GM23248 (cell line): Measurements from ENCODE around the gene CTDP1. TPM values are rescaled to one million over a fixed set of nuclear protein-coding genes. Genes with fewer than 3 reads are reported as not detected.
A peak's percentile ranks its signal among the peaks of the same experiment; 100 is the strongest.

Experiments
- DNase-seq: peaks from one replicate; pipeline ENCODE4 v3.0.0-alpha.2; 2015
- H2AFZ ChIP-seq: fragments of 200-600 bp; sonication (generic); 2 replicates; pipeline ENCODE4 v1.6.1; 2016; ENCODE audit warnings: antibody characterized with exemption
- H3F3A ChIP-seq: fragments of 200-600 bp; sonication (generic); 2 replicates; pipeline ENCODE4 v1.6.1; 2016; ENCODE audit warnings: mild to moderate bottlenecking, antibody characterized with exemption, mixed run types; ENCODE audit not compliant: insufficient read depth
- H3K27ac ChIP-seq: fragments of 200-600 bp; sonication (generic); 2 replicates; pipeline ENCODE4 v1.5.1; 2016; ENCODE audit warnings: mild to moderate bottlenecking
- H3K27me3 ChIP-seq: fragments of 200-600 bp; sonication (generic); replicated peaks from 2 replicates; pipeline ENCODE4 v1.6.1; 2016; ENCODE audit warnings: mild to moderate bottlenecking; ENCODE audit not compliant: insufficient read depth
- H3K36me3 ChIP-seq: fragments of 200-600 bp; sonication (generic); 2 replicates; pipeline ENCODE4 v1.6.1; 2016; ENCODE audit warnings: low read depth, mild to moderate bottlenecking
- H3K4me1 ChIP-seq: fragments of 200-600 bp; sonication (generic); 2 replicates; pipeline ENCODE4 v1.6.1; 2016; ENCODE audit warnings: mild to moderate bottlenecking; ENCODE audit not compliant: insufficient read depth
- H3K4me2 ChIP-seq: fragments of 200-600 bp; sonication (generic); one replicate; pipeline ENCODE4 v1.6.1; 2016; ENCODE audit warnings: mild to moderate bottlenecking; ENCODE audit not compliant: unreplicated experiment
- H3K4me3 ChIP-seq: fragments of 200-600 bp; sonication (generic); 2 replicates; pipeline ENCODE4 v1.5.1; 2016; ENCODE audit warnings: mild to moderate bottlenecking
- H3K79me2 ChIP-seq: fragments of 200-600 bp; sonication (generic); 2 replicates; pipeline ENCODE4 v1.6.1; 2016; ENCODE audit warnings: mild to moderate bottlenecking; ENCODE audit not compliant: insufficient read depth
- H3K9ac ChIP-seq: fragments of 200-600 bp; sonication (generic); 2 replicates; pipeline ENCODE4 v1.6.1; 2016; ENCODE audit warnings: mild to moderate bottlenecking
- H3K9me2 ChIP-seq: fragments of 200-600 bp; sonication (generic); 2 replicates; pipeline ENCODE4 v1.6.1; 2016; ENCODE audit warnings: mixed run types, mild to moderate bottlenecking, moderate library complexity; ENCODE audit not compliant: insufficient read depth
- H3K9me3 ChIP-seq: fragments of 200-600 bp; sonication (generic); one replicate; pipeline ENCODE4 v1.6.1; 2017; ENCODE audit warnings: low read depth
- H4K20me1 ChIP-seq: fragments of 200-600 bp; sonication (generic); 2 replicates; pipeline ENCODE4 v1.6.0; 2016; ENCODE audit not compliant: insufficient read depth
- EZH2 ChIP-seq: fragments of 200-600 bp; sonication (generic); IDR thresholded peaks from 2 replicates; pipeline ENCODE4 v1.6.1; 2018; ENCODE audit warnings: antibody characterized with exemption, mild to moderate bottlenecking; ENCODE audit not compliant: insufficient read depth, poor library complexity, severe bottlenecking
- EZH2phosphoT487 ChIP-seq: fragments of 200-600 bp; sonication (generic); IDR thresholded peaks from 2 replicates; pipeline ENCODE4 v1.6.1; 2018; ENCODE audit warnings: antibody characterized with exemption, moderate library complexity, mild to moderate bottlenecking, low read depth; ENCODE audit not compliant: insufficient read depth
- WGBS, 2 experiments: methylation state at CpG; one replicate each; pipeline ENCODE4 v1.1.6; 2015 to 2017; ENCODE audit warnings: low lambda C conversion rate in 2 of 2, low coverage in 1 of 2; ENCODE audit errors: missing lambda C conversion rate in 2 of 2; 5-methylcytosine and 5-hydroxymethylcytosine counted together
- in situ Hi-C: fragments of 300-500 bp; cut with MboI; formaldehyde crosslinking; loops from 2 replicates; pipeline ENCODE4 v1.15.0; 2020
- polyA plus RNA-seq: library from polyadenylated mRNA; unstranded; fragments of >200 nt; fragmentation: Nextera tagmentation; extraction: Ambion mirVana; gene quantifications from 2 replicates; pipeline ENCODE4 v1.2.1, GENCODE V29; 2016
- total RNA-seq: library from RNA; depleted of rRNA; stranded (reverse); fragments of >200 nt; shearing (Covaris generic); gene quantifications from 2 replicates; pipeline ENCODE4 v1.2.3, GENCODE V29; 2014

CTDP1 gene
- total and polyA plus RNA-seq, 2 experiments from 2014 or later, result 6.7 to 26.0 TPM

DNA sequence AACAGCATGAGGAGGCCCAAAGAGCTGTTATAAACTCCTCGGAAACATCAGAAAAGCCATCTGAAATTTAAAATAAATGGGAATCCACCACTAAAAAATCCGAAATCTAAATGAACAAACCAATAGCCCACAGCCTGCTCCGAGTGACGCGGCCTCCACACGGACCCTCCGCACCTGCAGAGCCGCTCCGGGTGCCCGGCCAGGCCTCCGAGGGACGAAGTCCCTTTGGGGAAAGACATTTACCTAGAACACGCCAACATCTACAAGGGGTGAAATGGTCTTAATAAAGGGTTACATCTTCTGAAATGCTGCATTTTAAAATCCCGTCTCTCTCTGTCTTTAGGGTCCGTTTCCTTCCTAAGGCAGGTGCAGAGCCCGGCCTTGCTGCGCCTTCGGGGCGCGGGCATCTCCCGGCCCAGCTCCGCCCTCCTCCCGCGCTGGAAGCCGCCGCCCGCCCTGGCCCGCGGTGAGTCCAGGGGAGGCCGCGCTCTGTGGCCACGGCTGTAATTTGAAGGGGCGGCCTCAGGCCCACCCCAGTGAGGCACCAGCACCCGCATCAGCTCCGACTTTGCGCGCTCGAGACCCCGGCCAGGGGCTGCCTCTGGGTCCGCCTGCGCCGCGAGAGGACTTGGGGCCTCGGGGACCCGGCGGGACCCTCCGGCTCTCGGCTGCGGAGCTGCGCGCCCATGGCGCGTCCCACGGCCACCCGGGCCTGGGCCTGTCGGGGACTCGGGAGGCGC, 42.3 kb upstream of the CTDP1 start:
- no peak overlapping the region for H3K4me2 ChIP-seq
- in situ Hi-C loops, result no loop called here
- WGBS, 2 experiments, result 82 to 84% methylated on average over 41 to 47 of the region's 58 CpGs
- no peaks in the 10 kb centered on the region for H3K79me2 ChIP-seq
- DNase-seq, result no peak
- H3K9ac ChIP-seq, result no peak overlapping the region
- H3K4me3 ChIP-seq, result no peak overlapping the region
- H3K27ac ChIP-seq, result no peak overlapping the region
- TF ChIP-seq EZH2phosphoT487, result no peak
- H3K9me2 ChIP-seq, result no peaks in the 10 kb centered on the region
- no peak overlapping the region for H2AFZ ChIP-seq
- no peaks in the 10 kb centered on the region for H3K36me3 ChIP-seq
- no peaks in the 10 kb centered on the region for H3F3A ChIP-seq
- 0 out of 2 replicates have a peak, but pooled peaks cover 13% of the 10 kb centered on the region for H3K27me3 ChIP-seq
- no peaks in the 10 kb centered on the region for H3K4me1 ChIP-seq
- no peaks in the 10 kb centered on the region for H4K20me1 ChIP-seq
- no peaks in the 10 kb centered on the region for H3K9me3 ChIP-seq

DNA sequence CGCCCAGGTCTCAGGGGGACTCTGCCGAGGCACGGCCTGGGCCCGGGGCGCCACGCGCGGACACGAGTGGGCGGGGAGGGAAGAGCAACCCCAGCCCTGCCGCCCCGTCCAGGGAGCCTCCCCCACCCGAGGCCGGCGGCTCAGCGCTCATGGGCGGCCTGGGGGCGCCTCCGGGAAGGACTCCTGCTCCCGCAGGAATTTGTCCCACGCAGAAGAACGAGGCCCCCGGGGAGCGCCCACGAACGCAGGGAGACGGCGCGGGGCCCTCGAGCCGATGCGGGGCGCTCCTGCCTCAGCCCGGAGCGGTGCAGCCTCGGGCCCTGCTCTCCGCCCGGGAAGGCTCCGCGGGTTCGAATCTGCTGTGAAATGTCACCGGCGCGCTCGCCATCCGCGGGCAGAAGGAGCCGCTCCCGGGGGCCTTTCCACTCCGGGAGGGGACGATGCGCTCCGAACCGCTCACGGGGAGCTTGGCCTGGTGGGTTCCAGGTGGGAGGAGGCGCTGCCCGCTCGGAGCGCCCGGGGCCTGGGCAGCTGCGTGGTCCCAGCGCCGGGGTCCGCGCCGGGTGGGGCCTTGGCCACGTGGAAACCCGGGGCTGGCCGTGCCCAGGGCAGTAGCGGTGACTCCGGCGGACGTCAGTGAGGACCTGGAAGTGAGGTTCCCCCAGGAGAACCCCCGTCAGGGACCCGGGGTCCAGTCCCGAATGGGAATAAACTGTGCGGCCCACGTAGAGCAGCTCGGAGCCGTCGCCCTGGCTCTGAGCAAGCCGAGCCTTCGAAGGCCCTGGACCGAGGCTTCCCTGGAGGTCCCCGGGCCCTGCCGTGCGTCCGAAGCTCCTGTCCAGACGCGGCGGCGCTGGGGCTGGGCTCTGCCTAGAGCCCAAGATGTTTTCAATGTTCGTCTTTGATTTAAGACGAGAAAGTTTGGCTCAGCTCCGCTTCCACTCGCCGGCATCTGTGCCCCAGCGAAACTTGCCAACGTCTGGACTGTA, 41.4 kb upstream of the CTDP1 start:
- no peaks in the 10 kb centered on the region for H3K9me2 ChIP-seq
- 44 to 52% methylated on average over 77 to 85 of the region's 99 CpGs for WGBS, 2 experiments
- no peak overlapping the region for H3K4me3 ChIP-seq
- peak; percentile 32 for DNase-seq
- H3F3A ChIP-seq, result no peaks in the 10 kb centered on the region
- no peaks in the 10 kb centered on the region for H3K36me3 ChIP-seq
- in situ Hi-C loops, result no loop called here
- no peaks in the 10 kb centered on the region for H4K20me1 ChIP-seq
- no peak overlapping the region for H3K9ac ChIP-seq
- no peak overlapping the region for H3K4me2 ChIP-seq
- no peak overlapping the region for H3K27ac ChIP-seq
- H3K79me2 ChIP-seq, result no peaks in the 10 kb centered on the region
- H2AFZ ChIP-seq, result no peak overlapping the region
- peaks cover 13% of the 10 kb centered on the region; the same call in 1 of the 2 replicates for H3K27me3 ChIP-seq
- no peaks in the 10 kb centered on the region for H3K4me1 ChIP-seq
- TF ChIP-seq EZH2, result no peak
- no peak for TF ChIP-seq EZH2phosphoT487
- no peaks in the 10 kb centered on the region for H3K9me3 ChIP-seq

DNA sequence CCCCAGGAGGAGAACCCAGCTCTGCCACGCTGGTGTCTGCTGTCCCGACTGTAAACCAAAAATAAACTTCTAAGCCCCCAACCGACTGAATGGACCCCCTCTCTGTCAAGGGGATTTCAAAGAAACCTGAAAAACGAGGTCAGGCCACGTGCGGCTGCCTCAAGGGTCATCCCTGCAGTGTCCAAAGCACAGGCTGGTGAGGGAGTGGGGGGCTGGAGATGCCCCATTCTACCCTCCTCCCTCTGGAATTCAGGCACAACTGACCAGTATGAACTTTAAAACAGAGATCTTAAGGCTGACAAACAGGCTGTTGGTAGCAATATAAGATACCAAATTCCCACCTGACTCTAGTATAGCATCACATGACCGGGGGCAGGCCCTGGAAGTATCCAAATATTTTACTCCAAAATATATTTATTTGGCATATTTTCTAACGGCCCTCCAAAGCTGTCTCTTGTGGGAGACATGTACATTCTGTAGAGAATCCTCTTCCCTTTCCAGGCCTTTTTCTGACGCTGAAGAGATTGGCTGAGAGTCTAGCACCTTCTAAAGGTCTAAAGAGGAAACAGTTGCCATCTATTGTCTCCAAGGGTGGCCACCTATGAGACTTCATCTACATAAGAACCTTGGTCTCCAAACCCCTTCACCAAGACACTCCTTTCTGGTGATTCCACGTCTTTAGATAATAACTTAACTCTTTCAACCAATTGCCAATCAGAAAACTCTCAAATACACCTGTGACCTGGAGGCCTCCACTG, 40.4 kb upstream of the CTDP1 start:
- Histone ChIP-seq H4K20me1 (no peaks in the 10 kb centered on the region), H3K27me3 (peaks cover 13% of the 10 kb centered on the region; the same call in 1 of the 2 replicates), H3K4me3 (no peak overlapping the region), H3K9ac (no peak overlapping the region), H3K79me2 (no peaks in the 10 kb centered on the region), H3K9me3 (no peaks in the 10 kb centered on the region), H3K4me2 (no peak overlapping the region), H2AFZ (no peak overlapping the region), H3K36me3 (no peaks in the 10 kb centered on the region), H3K27ac (no peak overlapping the region), H3F3A (no peaks in the 10 kb centered on the region), H3K9me2 (no peaks in the 10 kb centered on the region), H3K4me1 (no peaks in the 10 kb centered on the region)
- TF ChIP-seq EZH2phosphoT487, result no peak
- TF ChIP-seq EZH2, result no peak
- WGBS, 2 experiments, result 51 to 52% methylated on average over 10 of the region's 10 CpGs
- DNase-seq, result no peak
- in situ Hi-C loops, result no loop called here
